Natural killer cell (primary cell): ENCODE results near the gene PLCH2. TPM values are rescaled to one million over a fixed set of nuclear protein-coding genes. Genes with fewer than 3 reads are reported as not detected.

ENCODE experiments used
- ATAC-seq, 3 donors: fragments of 150-1000 bp in 2 of 3; fragments of 200-7000 bp in 1 of 3; cut with Tn5 transposase; 1 replicate in 1 of 3; 2 replicates in 2 of 3; pipeline ENCODE4 v1.10.0; 2021; ENCODE audit warnings: mild to moderate bottlenecking in 2 of 3, moderate library complexity in 2 of 3
- DNase-seq, 2 donors: peaks; one replicate each; pipeline versions ENCODE4 v3.0.0 to v3.0.0-alpha.2; 2013 to 2021; ENCODE audit warnings: mixed read lengths in 1 of 2
- H3K27ac ChIP-seq: one replicate; pipeline ENCODE4 v1.5.1; 2013; ENCODE audit warnings: mild to moderate bottlenecking, low read length
- H3K27me3 ChIP-seq: one replicate; pipeline ENCODE4 v1.6.1; 2013; ENCODE audit warnings: low read length; ENCODE audit not compliant: control insufficient read depth, insufficient read depth
- H3K36me3 ChIP-seq: one replicate; pipeline ENCODE4 v1.6.1; 2013; ENCODE audit warnings: low read length; ENCODE audit not compliant: control insufficient read depth, insufficient read depth
- H3K4me1 ChIP-seq: one replicate; pipeline ENCODE4 v1.6.1; 2013; ENCODE audit warnings: low read length; ENCODE audit not compliant: control insufficient read depth, insufficient read depth
- H3K4me3 ChIP-seq: one replicate; pipeline ENCODE4 v1.5.1; 2013; ENCODE audit warnings: low read length
- H3K9me3 ChIP-seq: one replicate; pipeline ENCODE4 v1.6.1; 2013; ENCODE audit warnings: low read length; ENCODE audit not compliant: control insufficient read depth, insufficient read depth
- H3K27ac Mint-ChIP-seq, 2 donors: one replicate each; pipeline ENCODE4 v1.8.0; 2022; ENCODE audit warnings: mild to moderate bottlenecking in 2 of 2, mixed read lengths in 2 of 2, moderate library complexity in 1 of 2
- H3K27me3 Mint-ChIP-seq, 2 donors: one replicate each; pipeline ENCODE4 v1.8.0; 2022; ENCODE audit warnings: low read depth in 2 of 2, mixed read lengths in 2 of 2
- H3K36me3 Mint-ChIP-seq: one replicate; pipeline ENCODE4 v1.8.0; 2022; ENCODE audit warnings: mixed read lengths
- H3K4me1 Mint-ChIP-seq, 2 donors: one replicate each; pipeline ENCODE4 v1.8.0; 2022; ENCODE audit warnings: mixed read lengths in 2 of 2
- H3K4me3 Mint-ChIP-seq: one replicate; pipeline ENCODE4 v1.8.0; 2022; ENCODE audit warnings: mild to moderate bottlenecking, moderate library complexity, mixed read lengths
- H3K9me3 Mint-ChIP-seq, 2 donors: one replicate each; pipeline ENCODE4 v1.8.0; 2022; ENCODE audit warnings: mixed read lengths in 2 of 2
- CTCF ChIP-seq: fragments of 200-600 bp; IDR thresholded peaks from one replicate; pipeline ENCODE4 v1.8.0; 2022; ENCODE audit warnings: antibody characterized with exemption
- WGBS: methylation state at CpG from one replicate; pipeline ENCODE4 v1.1.7; 2013; ENCODE audit warnings: missing lambda C conversion rate; ENCODE audit not compliant: insufficient coverage; 5-methylcytosine and 5-hydroxymethylcytosine counted together
- intact Hi-C: fragments of 100-400 bp; cut with micrococcal nuclease; formaldehyde crosslinking; loops from one replicate; pipeline ENCODE4 v1.14.2; 2022
- total RNA-seq, 4 donors: library from RNA; stranded (reverse); fragments of 120-200 nt in 1 of 4; gene quantifications; one replicate each; pipeline versions ENCODE4 v1.2.3 to v1.2.4, GENCODE V29; 2013 to 2022

The PLCH2 gene
- total RNA-seq, 3 donors from 2014 or later (not counting 1 experiment from before 2014, with no cell fraction given) = 77.1 to 116 (median 106) TPM

- H3K4me1 Mint-ChIP-seq = peaks cover 0 to 13% of the 10 kb centered on the region in 2 donors
- H3K27ac Mint-ChIP-seq = no peak overlapping the region
- no peaks in the 10 kb centered on the region for H3K9me3 ChIP-seq
- WGBS = 89% methylated on average over 2 of the region's 2 CpGs
- H3K9me3 Mint-ChIP-seq = no peaks in the 10 kb centered on the region
- H3K36me3 Mint-ChIP-seq = no peaks in the 10 kb centered on the region
- intact Hi-C loops = no loop called here
- no peak overlapping the region for H3K4me3 ChIP-seq
- no peaks in the 10 kb centered on the region for H3K27me3 Mint-ChIP-seq
- no peak overlapping the region for H3K4me3 Mint-ChIP-seq
- no peaks in the 10 kb centered on the region for H3K27me3 ChIP-seq
- TF ChIP-seq CTCF = no peak
- no peaks in the 10 kb centered on the region for H3K36me3 ChIP-seq
- no peak for ATAC-seq
- no peaks in the 10 kb centered on the region for H3K4me1 ChIP-seq
- H3K27ac ChIP-seq = no peak overlapping the region
- DNase-seq = no peak
These were observed 40.2 kb upstream of the PLCH2 start for GRCh38 chr1:2435746-2436355.

GRCh38 chr1:2436876-2437275 is 39.2 kb upstream of the PLCH2 start:
- Histone ChIP-seq H3K27ac (no peak overlapping the region), H3K4me3 (no peak overlapping the region), H3K27me3 (no peaks in the 10 kb centered on the region), H3K36me3 (no peaks in the 10 kb centered on the region), H3K9me3 (no peaks in the 10 kb centered on the region), H3K4me1 (no peaks in the 10 kb centered on the region)
- Mint-ChIP-seq H3K4me3 (no peak overlapping the region), H3K9me3 (no peaks in the 10 kb centered on the region), H3K36me3 (no peaks in the 10 kb centered on the region), H3K4me1 (peaks cover 0 to 13% of the 10 kb centered on the region in 2 donors), H3K27me3 (no peaks in the 10 kb centered on the region), H3K27ac (no peak overlapping the region)
- WGBS = 91% methylated on average over 7 of the region's 7 CpGs
- intact Hi-C loops = no loop called here
- ATAC-seq = no peak
- TF ChIP-seq CTCF = no peak
- DNase-seq = no peak

- no peaks in the 10 kb centered on the region for H3K36me3 ChIP-seq
- Mint-ChIP-seq H3K9me3 (no peaks in the 10 kb centered on the region), H3K36me3 (no peaks in the 10 kb centered on the region), H3K4me3 (no peak overlapping the region), H3K4me1 (peaks cover 0 to 13% of the 10 kb centered on the region in 2 donors), H3K27me3 (no peaks in the 10 kb centered on the region), H3K27ac (peak overlapping the region in 1 of 2 donors; percentile 39)
- intact Hi-C loops = no loop called here
- no peak for TF ChIP-seq CTCF
- DNase-seq = no peak
- H3K4me1 ChIP-seq = no peaks in the 10 kb centered on the region
- 89% methylated on average over 15 of the region's 15 CpGs for WGBS
- no peak overlapping the region for H3K4me3 ChIP-seq
- H3K9me3 ChIP-seq = no peaks in the 10 kb centered on the region
- H3K27ac ChIP-seq = no peak overlapping the region
- ATAC-seq = no peak
- no peaks in the 10 kb centered on the region for H3K27me3 ChIP-seq
These were observed 38.5 kb upstream of the PLCH2 start for GRCh38 chr1:2437617-2438016.

- Histone ChIP-seq H3K27ac (no peak overlapping the region), H3K9me3 (no peaks in the 10 kb centered on the region), H3K36me3 (no peaks in the 10 kb centered on the region), H3K4me1 (peaks cover 4% of the 10 kb centered on the region), H3K4me3 (no peak overlapping the region), H3K27me3 (peaks cover 4% of the 10 kb centered on the region)
- TF ChIP-seq CTCF = no peak
- WGBS = 78% methylated on average over 15 of the region's 15 CpGs
- Mint-ChIP-seq H3K4me1 (peaks cover 0 to 13% of the 10 kb centered on the region in 2 donors), H3K9me3 (no peaks in the 10 kb centered on the region), H3K36me3 (no peaks in the 10 kb centered on the region), H3K27ac (no peak overlapping the region), H3K27me3 (no peaks in the 10 kb centered on the region), H3K4me3 (no peak overlapping the region)
- ATAC-seq = no peak
- intact Hi-C loops = no loop called here
- no peak for DNase-seq
These were observed 38.1 kb upstream of the PLCH2 start for GRCh38 chr1:2438038-2438437.
